Hepatocyte (in vitro differentiated cells): ENCODE results near the gene ARFGAP2. TPM values are rescaled to one million over a fixed set of nuclear protein-coding genes. Genes with fewer than 3 reads are reported as not detected.

Experiments
- DNase-seq: peaks from one replicate; pipeline ENCODE4 v3.0.0-alpha.2; 2016; ENCODE audit warnings: low spot score
- H2AFZ ChIP-seq: fragments of 200-600 bp; sonication (generic); 2 replicates; pipeline ENCODE4 v1.6.0; 2016; ENCODE audit warnings: antibody characterized with exemption, mild to moderate bottlenecking
- H3K27ac ChIP-seq: fragments of 200-600 bp; sonication (generic); 2 replicates; pipeline ENCODE4 v1.5.1; 2016; ENCODE audit warnings: mild to moderate bottlenecking
- H3K27me3 ChIP-seq: fragments of 200-600 bp; sonication (generic); 2 replicates; pipeline ENCODE4 v1.6.1; 2016
- H3K36me3 ChIP-seq: fragments of 200-600 bp; sonication (generic); replicated peaks from 2 replicates; pipeline ENCODE4 v1.5.1; 2016; ENCODE audit warnings: low read depth; ENCODE audit not compliant: insufficient read depth
- H3K4me1 ChIP-seq: fragments of 200-600 bp; sonication (generic); 2 replicates; pipeline ENCODE4 v1.5.1; 2016; ENCODE audit warnings: mild to moderate bottlenecking, moderate library complexity; ENCODE audit not compliant: insufficient read depth
- H3K4me2 ChIP-seq: fragments of 200-600 bp; sonication (generic); 2 replicates; pipeline ENCODE4 v1.6.0; 2016
- H3K4me3 ChIP-seq: fragments of 200-600 bp; sonication (generic); 2 replicates; pipeline ENCODE4 v1.5.1; 2016; ENCODE audit warnings: mild to moderate bottlenecking
- H3K79me2 ChIP-seq: fragments of 200-600 bp; sonication (generic); 2 replicates; pipeline ENCODE4 v1.6.0; 2017; ENCODE audit warnings: mild to moderate bottlenecking
- H3K9me2 ChIP-seq: fragments of 200-600 bp; sonication (generic); replicated peaks from 2 replicates; pipeline ENCODE4 v1.6.0; 2017; ENCODE audit warnings: mild to moderate bottlenecking; ENCODE audit not compliant: insufficient read depth
- H3K9me3 ChIP-seq: fragments of 200-600 bp; sonication (generic); 2 replicates; pipeline ENCODE4 v1.5.1; 2016; ENCODE audit warnings: low read depth, mild to moderate bottlenecking
- H4K20me1 ChIP-seq: fragments of 200-600 bp; sonication (generic); 2 replicates; pipeline ENCODE4 v1.6.0; 2016; ENCODE audit warnings: mild to moderate bottlenecking; ENCODE audit not compliant: insufficient read depth, poor library complexity, severe bottlenecking
- CTCF ChIP-seq: fragments of 200-600 bp; sonication (generic); IDR thresholded peaks from 2 replicates; pipeline ENCODE4 v1.5.1; 2016; ENCODE audit warnings: antibody characterized with exemption, mild to moderate bottlenecking; ENCODE audit not compliant: poor library complexity
- EZH2 ChIP-seq: fragments of 200-600 bp; sonication (generic); IDR thresholded peaks from 2 replicates; pipeline ENCODE4 v1.6.1; 2016; ENCODE audit warnings: antibody characterized with exemption, mild to moderate bottlenecking, borderline replicate concordance
- EZH2phosphoT487 ChIP-seq: fragments of 200-600 bp; sonication (generic); IDR thresholded peaks from one replicate; pipeline ENCODE4 v1.6.1; 2018; ENCODE audit warnings: antibody characterized with exemption, mild to moderate bottlenecking, low read depth, moderate library complexity; ENCODE audit not compliant: unreplicated experiment, severe bottlenecking
- WGBS: methylation state at CpG from one replicate; pipeline ENCODE4 v1.1.6; 2016; ENCODE audit warnings: low lambda C conversion rate; ENCODE audit errors: missing lambda C conversion rate; 5-methylcytosine and 5-hydroxymethylcytosine counted together
- polyA plus RNA-seq: library from polyadenylated mRNA; unstranded; fragments of >200 nt; fragmentation: Nextera tagmentation; extraction: Ambion mirVana; gene quantifications from 2 replicates; pipeline ENCODE4 v1.2.1, GENCODE V29; 2016
- total RNA-seq: library from RNA; depleted of rRNA; stranded (reverse); fragments of >200 nt; gene quantifications from 2 replicates; pipeline ENCODE4 v1.2.3, GENCODE V29; 2014

Gene ARFGAP2
- total and polyA plus RNA-seq, 2 experiments from 2014 or later, result 64.3 to 146 TPM

GRCh38 chr11:47130543-47130942 lies 46.1 kb downstream of the ARFGAP2 start:
- Histone ChIP-seq H3K36me3 (no peaks in the 10 kb centered on the region), H3K4me3 (no peak overlapping the region), H3K9me2 (no peaks in the 10 kb centered on the region), H3K9me3 (no peaks in the 10 kb centered on the region), H3K4me2 (no peak overlapping the region), H4K20me1 (no peaks in the 10 kb centered on the region), H3K27me3 (no peaks in the 10 kb centered on the region), H2AFZ (no peak overlapping the region), H3K4me1 (no peaks in the 10 kb centered on the region), H3K27ac (no peak overlapping the region), H3K79me2 (no peaks in the 10 kb centered on the region)
- DNase-seq, result no peak
- TF ChIP-seq CTCF (no peak), EZH2phosphoT487 (no peak), EZH2 (no peak)
- 69% methylated on average over 3 of the region's 3 CpGs for WGBS

GRCh38 chr11:47127213-47127612 lies 49.5 kb downstream of the ARFGAP2 start:
- Histone ChIP-seq H2AFZ (no peak overlapping the region), H3K27me3 (no peaks in the 10 kb centered on the region), H3K4me1 (no peaks in the 10 kb centered on the region), H3K36me3 (no peaks in the 10 kb centered on the region), H4K20me1 (no peaks in the 10 kb centered on the region), H3K4me3 (no peak overlapping the region), H3K79me2 (no peaks in the 10 kb centered on the region), H3K9me3 (no peaks in the 10 kb centered on the region), H3K27ac (no peak overlapping the region), H3K9me2 (no peaks in the 10 kb centered on the region), H3K4me2 (no peak overlapping the region)
- TF ChIP-seq EZH2phosphoT487, result no peak
- no peak for TF ChIP-seq CTCF
- no peak for TF ChIP-seq EZH2
- no peak for DNase-seq
- 44% methylated on average over 2 of the region's 2 CpGs for WGBS

- no peak overlapping the region for H3K4me2 ChIP-seq
- WGBS, result 73% methylated on average over 7 of the region's 7 CpGs
- no peaks in the 10 kb centered on the region for H3K79me2 ChIP-seq
- H3K27me3 ChIP-seq, result no peaks in the 10 kb centered on the region
- no peaks in the 10 kb centered on the region for H4K20me1 ChIP-seq
- H3K9me2 ChIP-seq, result no peaks in the 10 kb centered on the region
- no peak overlapping the region for H2AFZ ChIP-seq
- H3K36me3 ChIP-seq, result no peaks in the 10 kb centered on the region
- no peak overlapping the region for H3K4me3 ChIP-seq
- no peak for DNase-seq
- H3K9me3 ChIP-seq, result no peaks in the 10 kb centered on the region
- no peak overlapping the region for H3K27ac ChIP-seq
- no peak for TF ChIP-seq EZH2phosphoT487
- no peak for TF ChIP-seq EZH2
- TF ChIP-seq CTCF, result no peak
- H3K4me1 ChIP-seq, result no peaks in the 10 kb centered on the region
These were observed 51.6 kb downstream of the ARFGAP2 start for GRCh38 chr11:47125083-47125482.

GRCh38 chr11:47124675-47125074 lies 52.0 kb downstream of the ARFGAP2 start:
- WGBS, result 76% methylated on average over 1 of the region's 1 CpG
- Histone ChIP-seq H3K79me2 (no peaks in the 10 kb centered on the region), H4K20me1 (no peaks in the 10 kb centered on the region), H3K4me2 (no peak overlapping the region), H3K4me3 (no peak overlapping the region), H3K27ac (no peak overlapping the region), H3K4me1 (no peaks in the 10 kb centered on the region), H3K27me3 (no peaks in the 10 kb centered on the region), H3K9me2 (no peaks in the 10 kb centered on the region), H3K9me3 (no peaks in the 10 kb centered on the region), H2AFZ (no peak overlapping the region), H3K36me3 (no peaks in the 10 kb centered on the region)
- TF ChIP-seq EZH2 (no peak), EZH2phosphoT487 (no peak), CTCF (no peak)
- DNase-seq, result no peak
